Smooth muscle cell (in vitro differentiated cells): ENCODE measurements around the gene PACS1. TPM values are rescaled to one million over a fixed set of nuclear protein-coding genes. Genes with fewer than 3 reads are reported as not detected.

Experiments
- DNase-seq: peaks from one replicate; lab custom pipeline; 2025; ENCODE audit not compliant: unreplicated experiment; lab: John Stamatoyannopoulos, UW
- H2AFZ ChIP-seq: fragments of 200-600 bp; sonication (generic); 2 replicates; pipeline ENCODE4 v1.6.0; 2016; ENCODE audit warnings: antibody characterized with exemption, low read depth, mild to moderate bottlenecking
- H3F3A ChIP-seq: fragments of 200-600 bp; sonication (generic); 2 replicates; pipeline ENCODE4 v1.6.0; 2017; ENCODE audit warnings: antibody characterized with exemption, low read depth
- H3K27ac ChIP-seq: fragments of 200-600 bp; sonication (generic); 2 replicates; pipeline ENCODE4 v1.5.1; 2016; ENCODE audit warnings: low read depth, mild to moderate bottlenecking
- H3K27me3 ChIP-seq: fragments of 200-600 bp; sonication (generic); 2 replicates; pipeline ENCODE4 v1.6.1; 2016; ENCODE audit warnings: low read depth, mild to moderate bottlenecking
- H3K36me3 ChIP-seq: fragments of 200-600 bp; sonication (generic); 2 replicates; pipeline ENCODE4 v1.5.1; 2016; ENCODE audit warnings: low read depth
- H3K4me1 ChIP-seq: fragments of 200-600 bp; sonication (generic); 2 replicates; pipeline ENCODE4 v1.5.1; 2016; ENCODE audit warnings: low read depth
- H3K4me2 ChIP-seq: fragments of 200-600 bp; sonication (generic); 2 replicates; pipeline ENCODE4 v1.6.0; 2016; ENCODE audit warnings: mild to moderate bottlenecking
- H3K4me3 ChIP-seq: fragments of 200-600 bp; sonication (generic); 2 replicates; pipeline ENCODE4 v1.5.1; 2016; ENCODE audit warnings: mild to moderate bottlenecking
- H3K79me2 ChIP-seq: fragments of 200-600 bp; sonication (generic); 2 replicates; pipeline ENCODE4 v1.6.0; 2016; ENCODE audit warnings: low read depth, mild to moderate bottlenecking
- H3K9ac ChIP-seq: fragments of 200-600 bp; sonication (generic); 2 replicates; pipeline ENCODE4 v1.6.0; 2016; ENCODE audit warnings: low read depth
- H3K9me3 ChIP-seq: fragments of 200-600 bp; sonication (generic); replicated peaks from 2 replicates; pipeline ENCODE4 v1.5.1; 2016; ENCODE audit warnings: low read depth
- H4K20me1 ChIP-seq: fragments of 200-600 bp; sonication (generic); 2 replicates; pipeline ENCODE4 v1.6.0; 2016; ENCODE audit warnings: low read depth
- CTCF ChIP-seq: fragments of 200-600 bp; sonication (generic); IDR thresholded peaks from 2 replicates; pipeline ENCODE4 v1.5.1; 2017; ENCODE audit warnings: borderline replicate concordance, mild to moderate bottlenecking, antibody characterized with exemption; ENCODE audit not compliant: insufficient read depth, poor library complexity, severe bottlenecking
- WGBS: methylation state at CpG from one replicate; pipeline ENCODE4 v1.1.7; 2016; ENCODE audit warnings: low lambda C conversion rate; 5-methylcytosine and 5-hydroxymethylcytosine counted together
- polyA plus RNA-seq: library from polyadenylated mRNA; unstranded; fragments of >200 nt; fragmentation: Nextera tagmentation; extraction: Ambion mirVana; gene quantifications from 2 replicates; pipeline ENCODE4 v1.2.1, GENCODE V29; 2016
- total RNA-seq: library from RNA; depleted of rRNA; stranded (reverse); fragments of >200 nt; gene quantifications from 2 replicates; pipeline ENCODE4 v1.2.3, GENCODE V29; 2014

PACS1 gene
- total and polyA plus RNA-seq, 2 experiments from 2014 or later: 87.6 to 140 TPM

GRCh38 chr11:66084821-66085475 lies 14.9 kb downstream of the PACS1 start:
- peaks cover 40% of the 10 kb centered on the region for H3K4me1 ChIP-seq
- H3F3A ChIP-seq: peaks cover 15% of the 10 kb centered on the region
- H3K27me3 ChIP-seq: no peaks in the 10 kb centered on the region
- H4K20me1 ChIP-seq: peaks cover 74% of the 10 kb centered on the region
- no peak overlapping the region for H3K4me3 ChIP-seq
- H3K79me2 ChIP-seq: peaks cover 95% of the 10 kb centered on the region
- 85% methylated on average over 3 of the region's 3 CpGs for WGBS
- TF ChIP-seq CTCF: no peak
- H3K9ac ChIP-seq: no peak overlapping the region
- no peak overlapping the region for H2AFZ ChIP-seq
- peak overlapping the region; percentile 28 for H3K27ac ChIP-seq
- peak overlapping the region; percentile 35 for H3K4me2 ChIP-seq
- peaks cover 3% of the 10 kb centered on the region for H3K36me3 ChIP-seq
- no peak for DNase-seq
- no peaks in the 10 kb centered on the region for H3K9me3 ChIP-seq

- DNase-seq: no peak
- no peak overlapping the region for H3K9ac ChIP-seq
- 96% methylated on average over 9 of the region's 9 CpGs for WGBS
These were observed 17.3 kb downstream of the PACS1 start for GRCh38 chr11:66087148-66087908.

GRCh38 chr11:66089067-66089466 lies 19.0 kb downstream of the PACS1 start:
- Histone ChIP-seq H3K79me2 (peaks cover 73% of the 10 kb centered on the region), H3K27ac (no peak overlapping the region), H2AFZ (no peak overlapping the region), H3K4me1 (peaks cover 13% of the 10 kb centered on the region), H3K9ac (no peak overlapping the region), H3K9me3 (no peaks in the 10 kb centered on the region), H3K4me2 (no peak overlapping the region), H3F3A (no peaks in the 10 kb centered on the region), H3K27me3 (no peaks in the 10 kb centered on the region), H4K20me1 (peaks cover 64% of the 10 kb centered on the region), H3K36me3 (peaks cover 3% of the 10 kb centered on the region), H3K4me3 (no peak overlapping the region)
- TF ChIP-seq CTCF: no peak
- DNase-seq: no peak
- 78% methylated on average over 3 of the region's 3 CpGs for WGBS

More at GRCh38 chr11:66087148-66087908, 17.3 kb downstream of the PACS1 start:
- no peak for TF ChIP-seq CTCF
- H3K4me3 ChIP-seq: no peak overlapping the region
- no peaks in the 10 kb centered on the region for H3F3A ChIP-seq
- peaks cover 3% of the 10 kb centered on the region for H3K36me3 ChIP-seq
- no peak overlapping the region for H3K27ac ChIP-seq
- no peaks in the 10 kb centered on the region for H3K27me3 ChIP-seq
- H3K4me2 ChIP-seq: no peak overlapping the region
- H3K9me3 ChIP-seq: no peaks in the 10 kb centered on the region
- peaks cover 28% of the 10 kb centered on the region for H3K4me1 ChIP-seq
- peaks cover 90% of the 10 kb centered on the region for H3K79me2 ChIP-seq
- H2AFZ ChIP-seq: no peak overlapping the region
- peaks cover 82% of the 10 kb centered on the region for H4K20me1 ChIP-seq
